ENCODE data around the gene CSRP3.

Gene CSRP3

GRCh38 chr11:19201737-19202605 lies at the start of gene CSRP3:
TSS of gene CSRP3 (minus strand) at chr11:19201983. CDS start at chr11:19192448, 9,535 bp downstream.
- no peak for DNase-seq

DNA sequence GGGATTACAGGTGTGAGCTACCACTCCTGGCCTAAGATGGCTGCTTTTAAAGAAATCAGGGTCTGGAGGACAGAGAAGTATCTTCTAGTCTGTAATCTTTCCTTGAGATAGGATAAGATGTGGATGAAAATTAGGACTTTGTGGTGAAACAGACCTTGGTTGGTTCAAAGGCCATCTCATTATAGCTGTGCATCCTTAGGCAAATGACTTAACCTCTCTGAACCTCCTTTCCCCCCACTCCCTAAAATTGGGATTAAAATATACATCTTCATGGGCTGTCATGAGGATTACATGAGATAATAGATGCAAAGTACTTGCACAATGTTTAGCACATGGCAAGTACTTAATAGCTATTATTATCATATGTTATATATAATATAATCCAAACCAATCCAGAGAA lies 49.8 kb upstream of the CSRP3 start:
- no peak for DNase-seq

GRCh38 chr11:19246816-19247215 lies 45.0 kb upstream of the CSRP3 start:
- DNase-seq = no peak

GRCh38 chr11:19245351-19245750 lies 43.6 kb upstream of the CSRP3 start:
- no peak for DNase-seq

- no peak for DNase-seq
Measured at GRCh38 chr11:19244621-19245020, 42.8 kb upstream of the CSRP3 start.

- DNase-seq = no peak
Measured at GRCh38 chr11:19244084-19244483, 42.3 kb upstream of the CSRP3 start.

DNA sequence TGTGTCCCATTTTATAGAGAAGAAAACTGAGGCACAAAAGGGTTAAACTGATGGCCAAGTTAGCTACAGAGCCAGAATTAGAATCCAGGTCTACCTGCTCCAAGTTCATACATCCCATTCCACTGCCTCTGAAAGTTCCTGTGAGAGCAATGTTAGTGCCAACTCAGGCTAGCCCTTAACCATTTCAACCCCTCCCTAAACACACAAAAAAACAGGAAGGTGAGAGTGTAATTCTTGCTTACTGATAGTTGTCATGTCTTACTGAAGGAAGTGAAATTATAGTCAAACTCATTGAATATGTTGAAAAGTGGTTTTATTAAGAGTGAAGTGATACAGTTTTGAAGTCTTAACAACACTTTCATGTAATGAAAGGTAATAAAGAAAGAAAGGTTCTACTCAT lies 41.8 kb upstream of the CSRP3 start:
- DNase-seq = no peak

- DNase-seq = no peak
Measured at GRCh38 chr11:19243143-19243542, 41.4 kb upstream of the CSRP3 start.

DNA sequence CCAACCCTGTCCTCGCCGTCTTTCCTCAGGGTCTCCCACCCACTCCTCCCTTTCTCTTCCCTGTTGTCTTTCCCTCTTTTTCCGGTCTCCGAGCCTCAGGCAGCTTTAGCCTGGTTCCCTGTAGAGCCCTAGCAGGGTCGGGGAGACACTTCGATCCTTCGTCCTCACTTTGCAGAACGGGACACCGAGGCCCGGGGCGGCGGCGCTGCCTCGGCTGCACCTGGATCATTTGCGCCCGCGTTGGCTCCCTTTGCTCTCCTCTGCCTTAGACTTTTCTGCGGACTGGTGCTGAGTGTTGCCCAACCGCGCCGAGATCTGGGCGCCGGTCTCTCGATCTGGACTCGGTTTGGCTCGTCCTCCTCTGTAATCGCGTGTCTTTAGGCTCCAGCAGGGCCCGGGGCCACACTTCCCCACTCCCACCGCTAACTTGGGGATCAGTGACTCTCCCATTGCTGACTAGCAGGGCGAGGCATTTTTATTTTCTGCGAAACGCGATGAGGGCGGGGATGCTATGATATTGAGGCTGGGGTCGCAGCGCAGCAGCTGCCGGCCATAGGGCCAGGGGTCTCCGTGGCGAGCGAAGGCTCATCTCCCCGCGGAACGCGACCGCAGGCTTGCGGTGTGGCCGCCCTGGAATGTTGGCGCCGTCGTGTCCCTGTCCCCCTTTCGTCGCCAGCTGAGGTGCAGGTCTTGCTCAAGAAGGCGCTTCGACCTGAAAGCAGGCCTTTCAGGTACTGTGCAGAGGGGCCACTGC lies 40.6 kb upstream of the CSRP3 start:
- peak; percentile 33 for DNase-seq

DNA sequence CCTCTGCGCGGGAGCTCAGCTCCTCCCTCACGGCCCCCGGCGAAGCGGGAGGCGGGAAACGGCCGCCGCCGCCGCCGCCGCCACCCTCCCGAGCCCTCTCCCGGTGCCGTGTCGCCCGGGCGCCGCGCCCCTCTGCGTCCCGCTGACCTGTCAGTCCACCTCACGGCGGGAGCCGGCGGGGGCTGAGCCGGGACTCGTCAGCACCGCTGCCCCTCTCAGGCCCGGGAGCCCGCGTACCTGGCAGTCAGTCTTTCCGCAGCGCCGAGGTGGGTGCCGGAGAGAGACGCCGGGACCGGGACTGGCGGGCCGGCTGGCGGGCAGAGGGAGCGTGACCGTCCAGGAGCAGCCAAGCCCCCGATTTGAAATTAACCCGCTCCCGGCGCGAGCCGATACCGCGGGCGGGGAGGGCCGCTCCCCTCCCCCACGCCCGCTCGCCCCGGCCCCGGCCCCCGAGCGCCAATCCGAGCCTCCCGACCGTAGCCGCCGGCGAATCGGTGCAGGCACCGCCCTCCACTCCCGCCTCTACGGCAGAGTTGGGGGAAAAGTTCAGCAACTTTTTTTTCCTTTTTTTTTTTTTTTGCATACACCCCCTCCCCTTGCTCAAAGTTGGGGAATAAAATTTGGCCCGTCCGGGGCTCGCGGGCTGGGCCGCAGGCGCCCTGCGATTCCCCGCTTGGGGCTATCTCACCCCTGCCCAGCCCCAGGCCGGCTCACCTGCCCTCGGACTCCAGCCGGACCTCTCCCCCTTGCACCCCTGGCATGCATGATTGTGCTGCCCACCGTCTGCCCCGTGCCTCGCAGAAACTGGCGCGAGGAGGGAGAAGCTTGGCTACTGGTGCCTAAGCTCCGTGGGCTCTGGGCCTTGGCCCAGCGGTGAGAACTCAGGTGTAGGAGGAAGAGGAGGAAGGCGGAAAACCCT lies 39.7 kb upstream of the CSRP3 start:
- DNase-seq = peak; percentile 70

DNA sequence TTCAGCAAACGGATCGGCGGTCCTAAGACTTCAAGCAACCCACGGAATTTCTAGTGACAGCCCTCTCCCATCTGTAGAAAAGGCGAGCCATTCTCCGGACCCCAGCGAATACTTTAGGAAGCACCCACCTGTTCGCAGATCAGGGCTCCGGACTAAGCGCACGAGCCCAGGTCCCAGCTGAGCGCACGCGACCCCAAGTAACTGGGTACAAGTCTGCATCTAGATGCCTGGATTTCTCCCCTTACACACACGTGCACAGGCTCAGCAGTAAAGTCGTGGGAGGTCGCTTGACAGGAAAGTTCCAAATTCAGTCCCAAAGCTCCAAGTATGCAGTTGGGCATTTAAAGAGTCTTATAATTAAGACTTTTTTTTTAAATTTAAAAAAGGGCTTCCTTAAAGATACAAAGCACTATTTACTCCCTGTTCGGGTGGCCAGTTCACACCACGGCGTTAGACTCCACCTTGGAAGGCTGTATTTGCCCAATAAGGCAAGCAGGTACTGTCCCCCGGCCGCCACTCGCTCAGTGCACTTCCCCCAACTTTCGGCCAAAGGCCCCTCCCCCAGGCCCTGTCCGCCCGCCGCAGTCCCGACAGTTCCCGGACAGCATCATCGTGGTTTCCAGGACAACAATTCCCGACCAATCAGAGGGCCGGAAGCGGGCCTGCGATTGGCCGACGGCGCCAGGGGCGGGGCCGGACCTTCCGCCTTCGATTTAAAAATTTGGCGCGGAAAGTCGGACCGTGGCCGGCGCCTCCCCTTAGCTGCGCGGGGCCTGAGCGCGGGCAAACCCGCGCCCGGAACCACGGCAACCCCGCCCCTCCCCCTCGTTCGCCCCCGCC lies 38.9 kb upstream of the CSRP3 start, which contains the start of gene E2F8:
Gene E2F8 (minus strand): TSS at position 526 of the 840 bp plus-strand sequence. CDS start 824 bp downstream, outside the sequence.
- peak; percentile 93 for DNase-seq

DNA sequence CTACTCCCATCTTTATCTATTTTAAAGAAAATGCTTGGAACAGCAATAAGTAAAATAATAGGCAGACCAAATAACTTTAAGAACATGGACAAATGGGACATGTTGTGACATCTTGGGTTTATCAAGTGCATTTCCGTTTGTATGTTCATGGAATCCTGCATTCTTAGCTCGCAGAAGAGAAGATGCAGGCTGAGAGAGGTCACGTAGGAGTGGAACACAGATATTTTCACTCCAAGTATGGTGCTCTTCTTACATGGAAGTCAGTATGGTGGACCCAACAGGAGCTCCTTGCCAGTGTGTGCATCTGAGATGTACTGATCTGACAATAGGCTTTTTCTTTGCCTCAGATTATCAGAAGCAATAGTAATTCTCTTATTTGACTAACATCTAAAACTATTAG lies 37.3 kb upstream of the CSRP3 start:
- no peak for DNase-seq

DNA sequence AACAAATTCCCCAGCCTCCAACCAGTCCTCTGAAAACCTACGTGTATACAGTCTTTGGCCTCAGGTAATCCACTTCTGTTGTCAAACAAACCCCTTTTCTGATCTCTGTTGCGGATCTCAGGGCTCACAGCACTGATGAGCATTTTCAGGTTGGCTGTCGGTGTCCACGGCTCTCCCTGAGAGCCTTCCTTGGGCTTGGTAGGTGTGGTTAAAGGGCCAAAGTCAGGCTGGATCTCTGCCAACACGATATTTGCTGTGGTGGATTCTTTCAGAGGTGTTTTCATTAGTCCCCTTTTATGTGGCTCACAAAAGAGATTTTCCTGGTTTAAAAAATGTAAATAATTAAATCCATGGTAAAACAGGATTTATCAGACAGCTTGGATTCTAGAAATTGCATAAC lies 36.0 kb upstream of the CSRP3 start:
- DNase-seq = no peak

DNA sequence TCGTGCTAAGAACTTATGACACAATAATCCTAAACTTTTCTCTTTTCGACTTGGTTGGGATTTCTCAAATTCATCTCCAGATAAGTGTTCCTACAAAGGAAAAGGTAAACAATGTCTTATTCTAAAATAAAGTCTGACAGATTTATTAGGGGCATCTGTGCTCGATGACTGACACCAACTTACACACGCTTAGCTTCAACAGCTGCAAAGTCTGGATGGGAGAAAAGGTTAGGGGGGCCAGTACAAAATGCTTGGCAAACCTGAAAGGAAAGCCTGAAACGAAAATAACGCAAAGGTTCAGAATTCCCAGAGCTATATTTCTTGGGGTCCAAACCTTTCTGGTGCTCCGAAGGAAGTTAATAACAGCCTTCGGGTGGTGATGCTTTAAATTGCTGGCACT lies 35.6 kb upstream of the CSRP3 start:
- no peak for DNase-seq

GRCh38 chr11:19234231-19234817 lies 32.5 kb upstream of the CSRP3 start:
- DNase-seq = no peak

GRCh38 chr11:19232910-19233503 lies 31.2 kb upstream of the CSRP3 start:
- DNase-seq = no peak

GRCh38 chr11:19229671-19230070 lies 27.9 kb upstream of the CSRP3 start:
- DNase-seq = no peak

GRCh38 chr11:19228968-19229367 lies 27.2 kb upstream of the CSRP3 start:
- DNase-seq = no peak

DNA sequence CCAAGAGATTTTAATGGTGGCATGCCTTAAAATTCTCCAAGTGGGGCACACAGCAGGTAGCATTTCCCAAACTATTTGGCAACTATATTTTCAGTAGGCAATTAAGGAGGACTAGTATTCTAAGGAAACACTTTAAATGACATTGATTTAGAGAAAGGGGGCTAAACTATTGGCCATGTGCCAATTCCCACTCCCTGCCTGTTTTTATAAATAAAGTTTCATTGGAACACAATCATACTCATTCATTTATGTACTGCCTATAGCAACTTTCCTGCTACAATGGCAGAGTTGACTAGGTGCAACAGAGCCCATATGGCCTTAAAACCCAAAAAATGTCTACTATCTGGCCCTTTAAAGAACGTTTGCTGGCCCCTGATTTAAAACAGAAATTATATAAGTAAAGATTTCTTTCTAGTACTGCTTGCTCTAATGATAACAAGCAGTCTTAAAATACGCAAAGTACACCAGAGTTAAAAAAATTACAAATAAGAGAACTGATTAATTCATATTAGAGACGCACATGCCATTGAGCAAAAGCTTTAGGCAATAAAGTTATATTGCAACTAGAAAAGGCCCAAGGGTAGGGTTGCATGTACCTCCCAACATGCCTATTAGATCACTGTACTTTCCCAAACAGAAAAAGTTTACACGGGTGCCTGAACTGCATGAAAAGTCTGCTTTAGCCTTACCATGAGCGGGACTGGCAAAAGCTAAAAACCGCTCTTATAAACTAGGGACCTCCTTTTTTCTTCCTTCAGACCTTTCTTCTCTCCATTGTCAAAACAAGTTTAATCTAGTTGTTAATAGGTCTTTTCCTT lies 24.8 kb upstream of the CSRP3 start:
- DNase-seq = no peak

GRCh38 chr11:19225581-19225980 lies 23.8 kb upstream of the CSRP3 start:
- no peak for DNase-seq
